Trophoblast cell (in vitro differentiated cells and primary cell): ENCODE measurements around the gene UBQLN4.
A peak's percentile ranks its signal among the peaks of the same experiment; 100 is the strongest.

Experiments
- DNase-seq, 2 donors: peaks; one replicate each; pipeline ENCODE4 v3.0.0-alpha.2; 2016
- H2AFZ ChIP-seq: 2 replicates; pipeline ENCODE4 v1.6.1; 2013; ENCODE audit warnings: low read length, moderate library complexity, mild to moderate bottlenecking; ENCODE audit not compliant: insufficient read depth, poor library complexity
- H2AK5ac ChIP-seq: 2 replicates; pipeline ENCODE4 v1.6.1; 2013; ENCODE audit warnings: mild to moderate bottlenecking, low read length
- H2BK120ac ChIP-seq: 2 replicates; pipeline ENCODE4 v1.6.1; 2013; ENCODE audit warnings: low read length, mild to moderate bottlenecking, moderate library complexity; ENCODE audit not compliant: insufficient read depth, poor library complexity
- H2BK12ac ChIP-seq: 2 replicates; pipeline ENCODE4 v1.6.1; 2013; ENCODE audit warnings: mild to moderate bottlenecking, low read length, moderate library complexity
- H2BK5ac ChIP-seq: 2 replicates; pipeline ENCODE4 v1.6.1; 2013; ENCODE audit warnings: low read length, low read depth, moderate library complexity, mild to moderate bottlenecking; ENCODE audit not compliant: poor library complexity
- H3K14ac ChIP-seq: 2 replicates; pipeline ENCODE4 v1.6.1; 2013; ENCODE audit warnings: mild to moderate bottlenecking, low read length
- H3K18ac ChIP-seq: 2 replicates; pipeline ENCODE4 v1.6.1; 2013; ENCODE audit warnings: mild to moderate bottlenecking, low read length
- H3K23ac ChIP-seq: 2 replicates; pipeline ENCODE4 v1.6.1; 2013; ENCODE audit warnings: low read length
- H3K27ac ChIP-seq: 2 replicates; pipeline ENCODE4 v1.5.1; 2013; ENCODE audit warnings: low read depth, mild to moderate bottlenecking, inconsistent platforms, low read length, moderate library complexity
- H3K27me3 ChIP-seq: 2 replicates; pipeline ENCODE4 v1.6.1; 2013; ENCODE audit warnings: inconsistent platforms, mild to moderate bottlenecking, low read length, moderate library complexity; ENCODE audit not compliant: insufficient read depth
- H3K36me3 ChIP-seq, 2 experiments: 1 replicate in 1 of 2; 2 replicates in 1 of 2; pipeline ENCODE4 v1.6.1; 2013; ENCODE audit warnings: low read length in 2 of 2, mild to moderate bottlenecking in 2 of 2, moderate library complexity in 1 of 2; ENCODE audit not compliant: insufficient read depth in 2 of 2, control insufficient read depth in 1 of 2
- H3K4ac ChIP-seq: 2 replicates; pipeline ENCODE4 v1.6.1; 2013; ENCODE audit warnings: low read depth, mild to moderate bottlenecking, low read length, moderate library complexity
- H3K4me1 ChIP-seq, 2 experiments: 1 replicate in 1 of 2; 2 replicates in 1 of 2; pipeline ENCODE4 v1.6.1; 2013; ENCODE audit warnings: low read length in 2 of 2, mild to moderate bottlenecking in 2 of 2, moderate library complexity in 1 of 2; ENCODE audit not compliant: insufficient read depth in 2 of 2, control insufficient read depth in 1 of 2
- H3K4me2 ChIP-seq: 2 replicates; pipeline ENCODE4 v1.6.1; 2013; ENCODE audit warnings: inconsistent platforms, mild to moderate bottlenecking, low read length, moderate library complexity
- H3K4me3 ChIP-seq: 2 replicates; pipeline ENCODE4 v1.5.1; 2013; ENCODE audit warnings: mild to moderate bottlenecking, low read depth, low read length, inconsistent platforms
- H3K79me1 ChIP-seq: one replicate; pipeline ENCODE4 v1.6.1; 2013; ENCODE audit warnings: low read length
- H3K79me2 ChIP-seq: 2 replicates; pipeline ENCODE4 v1.6.1; 2013; ENCODE audit warnings: low read length, mild to moderate bottlenecking; ENCODE audit not compliant: control insufficient read depth, insufficient read depth, poor library complexity
- H3K9ac ChIP-seq: 2 replicates; pipeline ENCODE4 v1.6.1; 2013; ENCODE audit warnings: mild to moderate bottlenecking, low read length
- H3K9me3 ChIP-seq: 2 replicates; pipeline ENCODE4 v1.6.1; 2013; ENCODE audit warnings: low read depth, mild to moderate bottlenecking, control low read depth, inconsistent platforms, low read length; ENCODE audit not compliant: insufficient read depth
- H4K12ac ChIP-seq: 2 replicates; pipeline ENCODE4 v1.6.1; 2013; ENCODE audit warnings: low read depth, mild to moderate bottlenecking, low read length, moderate library complexity
- H4K8ac ChIP-seq: 2 replicates; pipeline ENCODE4 v1.6.1; 2013; ENCODE audit warnings: low read depth, mild to moderate bottlenecking, low read length, moderate library complexity
- H4K91ac ChIP-seq: one replicate; pipeline ENCODE4 v1.6.1; 2013; ENCODE audit warnings: low read depth, mild to moderate bottlenecking, low read length, moderate library complexity
- WGBS: extraction: QIAGEN DNeasy Blood & Tissue Kit; methylation state at CpG from one replicate; pipeline ENCODE4 v1.1.7; 2013; ENCODE audit warnings: missing lambda C conversion rate; ENCODE audit not compliant: insufficient read length, insufficient coverage; ENCODE audit errors: extremely low coverage; 5-methylcytosine and 5-hydroxymethylcytosine counted together

The UBQLN4 gene

DNA sequence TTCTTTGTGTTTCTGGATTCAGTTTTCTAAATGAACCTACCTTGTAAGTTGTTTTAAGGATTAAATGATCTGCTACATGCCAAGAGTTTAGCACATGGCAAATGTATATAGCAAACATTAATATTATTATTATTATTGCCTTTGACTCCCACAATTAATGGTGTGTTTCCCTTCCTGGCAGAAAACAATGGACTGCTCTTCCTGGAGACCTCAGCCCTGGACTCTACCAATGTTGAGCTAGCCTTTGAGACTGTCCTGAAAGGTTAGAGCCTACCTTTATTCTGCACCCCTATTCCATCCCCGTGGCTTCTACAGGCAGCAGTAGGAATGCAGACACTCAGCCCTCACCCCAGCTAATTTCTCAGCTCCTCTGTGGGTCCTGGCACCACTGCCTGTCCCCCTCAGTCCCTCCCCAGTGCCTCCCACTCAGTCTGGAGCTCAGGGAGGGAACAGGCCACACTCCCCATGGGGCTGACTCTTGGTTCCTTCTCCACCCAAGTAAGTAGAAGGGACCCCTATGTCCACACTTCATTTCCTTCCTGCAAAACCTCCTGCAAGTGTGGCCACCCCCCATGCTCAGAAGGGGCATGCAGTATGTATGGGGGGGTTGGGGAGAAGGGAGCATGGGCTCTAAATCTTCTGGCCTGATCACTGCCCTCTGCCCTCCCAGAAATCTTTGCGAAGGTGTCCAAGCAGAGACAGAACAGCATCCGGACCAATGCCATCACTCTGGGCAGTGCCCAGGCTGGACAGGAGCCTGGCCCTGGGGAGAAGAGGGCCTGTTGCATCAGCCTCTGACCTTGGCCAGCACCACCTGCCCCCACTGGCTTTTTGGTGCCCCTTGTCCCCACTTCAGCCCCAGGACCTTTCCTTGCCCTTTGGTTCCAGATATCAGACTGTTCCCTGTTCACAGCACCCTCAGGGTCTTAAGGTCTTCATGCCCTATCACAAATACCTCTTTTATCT lies 16.2 kb upstream of the UBQLN4 start:
- Histone ChIP-seq H2BK120ac (no peak overlapping the region), H3K4me1 (peaks cover 0 to under 1% of the 10 kb centered on the region in 2 experiments), H3K4ac (no peak overlapping the region), H3K27me3 (no peaks in the 10 kb centered on the region), H4K12ac (no peak overlapping the region), H3K79me2 (no peaks in the 10 kb centered on the region), H3K18ac (no peak overlapping the region), H3K23ac (no peak overlapping the region), H2BK5ac (no peak overlapping the region), H3K27ac (no peak overlapping the region), H3K9me3 (no peaks in the 10 kb centered on the region), H3K79me1 (no peaks in the 10 kb centered on the region), H3K14ac (no peak overlapping the region), H3K36me3 (peaks cover 29 to 34% of the 10 kb centered on the region in 2 experiments), H2AK5ac (no peak overlapping the region), H3K4me2 (no peak overlapping the region), H4K91ac (no peak overlapping the region), H3K9ac (no peak overlapping the region), H2AFZ (no peak overlapping the region), H4K8ac (no peak overlapping the region), H3K4me3 (no peak overlapping the region), H2BK12ac (no peak overlapping the region)
- no CpG with 5 or more reads among the region's 3 CpGs for whole genome bisulfite sequencing
- no peak for DNase-seq

DNA sequence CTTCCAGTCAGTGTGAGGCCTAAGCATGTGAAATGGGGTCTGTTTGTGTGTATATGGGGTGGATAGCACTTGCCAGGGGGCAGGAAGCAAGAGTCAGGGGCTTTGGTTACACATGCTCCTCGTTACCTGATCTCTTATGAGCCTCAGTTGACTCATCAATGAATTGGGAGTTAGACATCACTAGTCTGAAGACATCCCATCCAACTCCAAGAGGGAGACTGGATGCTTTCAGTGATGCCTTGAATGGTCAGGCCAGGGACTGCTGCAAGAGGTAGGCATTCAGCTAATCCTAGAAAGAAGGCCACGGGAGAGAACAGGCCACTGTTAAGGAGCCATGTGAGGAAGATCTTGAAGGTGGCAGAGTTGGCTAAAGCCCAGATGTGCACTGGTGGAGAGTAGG lies 13.7 kb upstream of the UBQLN4 start:
- Histone ChIP-seq H3K79me1 (no peaks in the 10 kb centered on the region), H2AFZ (no peak overlapping the region), H3K18ac (no peak overlapping the region), H3K4me2 (no peak overlapping the region), H4K8ac (no peak overlapping the region), H2BK5ac (no peak overlapping the region), H3K14ac (no peak overlapping the region), H3K23ac (no peak overlapping the region), H2BK120ac (no peak overlapping the region), H3K4me1 (peaks cover under 1 to 3% of the 10 kb centered on the region in 2 experiments), H3K9me3 (no peaks in the 10 kb centered on the region), H3K27ac (no peak overlapping the region), H3K4me3 (no peak overlapping the region), H3K4ac (no peak overlapping the region), H3K79me2 (no peaks in the 10 kb centered on the region), H2BK12ac (no peak overlapping the region), H3K9ac (no peak overlapping the region), H4K12ac (no peak overlapping the region), H2AK5ac (no peak overlapping the region), H3K36me3 (peaks cover 19 to 21% of the 10 kb centered on the region in 2 experiments), H4K91ac (no peak overlapping the region), H3K27me3 (no peaks in the 10 kb centered on the region)
- no CpG with 5 or more reads among the region's 2 CpGs for WGBS
- DNase-seq = no peak

DNA sequence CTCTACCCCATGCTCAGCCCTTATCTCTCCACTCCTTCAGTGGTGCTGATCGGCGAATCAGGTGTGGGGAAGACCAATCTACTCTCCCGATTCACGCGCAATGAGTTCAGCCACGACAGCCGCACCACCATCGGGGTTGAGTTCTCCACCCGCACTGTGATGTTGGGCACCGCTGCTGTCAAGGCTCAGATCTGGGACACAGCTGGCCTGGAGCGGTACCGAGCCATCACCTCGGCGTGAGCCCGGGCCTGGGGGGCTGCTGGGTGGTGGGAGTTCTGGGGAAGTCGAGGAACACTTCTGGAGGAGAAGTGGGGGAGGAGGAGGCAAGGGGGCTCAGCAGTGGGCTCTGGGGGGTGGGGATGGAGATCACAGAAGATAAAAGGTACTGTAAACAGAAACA lies 12.3 kb upstream of the UBQLN4 start:
- no peak overlapping the region for H3K18ac ChIP-seq
- H2AFZ ChIP-seq = no peak overlapping the region
- no peak overlapping the region for H4K8ac ChIP-seq
- WGBS = no CpG with 5 or more reads among the region's 16 CpGs
- no peak overlapping the region for H4K91ac ChIP-seq
- no peak overlapping the region for H3K9ac ChIP-seq
- no peak overlapping the region for H3K4ac ChIP-seq
- peaks cover 3% of the 10 kb centered on the region for H3K79me1 ChIP-seq
- H2BK12ac ChIP-seq = no peak overlapping the region
- H3K14ac ChIP-seq = no peak overlapping the region
- H3K79me2 ChIP-seq = peaks cover 2% of the 10 kb centered on the region
- no peak overlapping the region for H3K23ac ChIP-seq
- H3K27ac ChIP-seq = no peak overlapping the region
- H4K12ac ChIP-seq = no peak overlapping the region
- H3K36me3 ChIP-seq = peaks cover 19 to 21% of the 10 kb centered on the region in 2 experiments
- no peaks in the 10 kb centered on the region for H3K9me3 ChIP-seq
- H2BK120ac ChIP-seq = no peak overlapping the region
- H3K4me1 ChIP-seq = peaks cover 4 to 5% of the 10 kb centered on the region in 2 experiments
- H3K4me2 ChIP-seq = no peak overlapping the region
- H2BK5ac ChIP-seq = no peak overlapping the region
- H3K27me3 ChIP-seq = no peaks in the 10 kb centered on the region
- no peak overlapping the region for H3K4me3 ChIP-seq
- no peak for DNase-seq
- H2AK5ac ChIP-seq = no peak overlapping the region

DNA sequence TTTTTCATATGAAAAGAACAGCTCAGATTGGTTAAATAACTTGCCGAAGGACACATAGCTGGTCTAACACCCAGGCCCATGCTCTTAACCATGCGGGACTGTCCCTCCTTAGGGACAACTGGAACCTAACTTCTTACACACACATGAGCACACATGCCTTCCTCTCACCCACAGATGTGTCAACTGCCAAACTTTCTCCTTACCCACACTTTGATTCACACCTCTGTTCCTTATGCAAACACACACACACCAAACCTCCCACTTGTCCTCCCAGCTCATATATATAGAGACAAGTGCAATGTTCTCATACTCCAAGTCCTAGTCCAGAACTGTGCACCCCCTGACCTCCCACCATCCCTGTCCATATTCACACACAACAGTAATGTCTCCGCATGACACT lies 11.6 kb upstream of the UBQLN4 start:
- no CpG with 5 or more reads among the region's 3 CpGs for WGBS
- Histone ChIP-seq H3K79me2 (peaks cover 2% of the 10 kb centered on the region), H3K36me3 (peaks cover 13 to 16% of the 10 kb centered on the region in 2 experiments), H4K8ac (no peak overlapping the region), H3K18ac (no peak overlapping the region), H2AK5ac (no peak overlapping the region), H2BK120ac (no peak overlapping the region), H3K9ac (no peak overlapping the region), H3K14ac (no peak overlapping the region), H4K91ac (no peak overlapping the region), H2BK5ac (no peak overlapping the region), H3K4ac (no peak overlapping the region), H3K27ac (no peak overlapping the region), H4K12ac (no peak overlapping the region), H3K4me1 (peaks cover 4 to 5% of the 10 kb centered on the region in 2 experiments), H3K27me3 (no peaks in the 10 kb centered on the region), H3K9me3 (no peaks in the 10 kb centered on the region), H2AFZ (no peak overlapping the region), H3K4me2 (no peak overlapping the region), H3K4me3 (no peak overlapping the region), H3K79me1 (peaks cover 3% of the 10 kb centered on the region), H3K23ac (peak overlapping the region; percentile 52), H2BK12ac (no peak overlapping the region)
- no peak for DNase-seq
